Endothelial cell of umbilical vein (primary cell): ENCODE data around the gene SPRR3. TPM values are rescaled to one million over a fixed set of nuclear protein-coding genes. Genes with fewer than 3 reads are reported as not detected.

Experiments
- BruUV-seq: library from RNA; stranded (reverse); fragments of 400-500 nt; replicated peaks from 2 replicates; lab custom pipeline; 2021; lab: Mats Ljungman, UMichigan
- CTCF ChIA-PET: fragments of 300-600, 350-600 bp; sonication (Branson Sonifier 250); formaldehyde crosslinking; loops from one replicate; lab custom pipeline; 2021; ENCODE audit warnings: antibody characterized with exemption, inconsistent platforms; lab: Charles Lee
- POLR2A ChIA-PET: fragments of 300-600, 350-600 bp; sonication (Branson Sonifier 250); formaldehyde crosslinking; loops from one replicate; lab custom pipeline; 2021; ENCODE audit warnings: antibody characterized with exemption, inconsistent platforms; lab: Charles Lee
- DNase-seq: peaks from one replicate; pipeline ENCODE4 v3.0.0-alpha.2; 2011; ENCODE audit warnings: low read depth, low spot score
- FAIRE-seq: peaks from 2 replicates; lab custom pipeline; 2011; peaks lifted over from hg19 to GRCh38; lab: Jason Lieb, UNC
- H2AFZ ChIP-seq: 2 replicates; pipeline ENCODE4 v1.6.0; 2012; ENCODE audit warnings: low read depth, low read length, control low read depth, inconsistent platforms
- H3K27ac ChIP-seq: 2 replicates; pipeline ENCODE4 v1.5.1; 2011; ENCODE audit warnings: low read depth, mild to moderate bottlenecking, control low read depth, low read length, moderate library complexity; ENCODE audit not compliant: insufficient read depth
- H3K27me3 ChIP-seq, 2 experiments: 2 replicates each; pipeline versions ENCODE4 v1.6.0 to v1.6.1; 2011; ENCODE audit warnings: low read length in 2 of 2, mixed read lengths in 1 of 2; ENCODE audit not compliant: control insufficient read depth in 2 of 2, insufficient read depth in 2 of 2
- H3K36me3 ChIP-seq, 2 experiments: 2 replicates in 1 of 2; 3 replicates in 1 of 2; pipeline ENCODE4 v1.5.1; 2011; ENCODE audit warnings: low read length in 2 of 2, mild to moderate bottlenecking in 1 of 2, moderate library complexity in 1 of 2; ENCODE audit not compliant: control insufficient read depth in 2 of 2, insufficient read depth in 2 of 2; ENCODE audit errors: extremely low read depth in 1 of 2
- H3K4me1 ChIP-seq: 3 replicates; pipeline ENCODE4 v1.5.1; 2011; ENCODE audit warnings: mild to moderate bottlenecking, low read length; ENCODE audit not compliant: control insufficient read depth, insufficient read depth; ENCODE audit errors: extremely low read depth
- H3K4me2 ChIP-seq: 2 replicates; pipeline ENCODE4 v1.6.1; 2011; ENCODE audit warnings: low read length, control low read depth, mixed read lengths; ENCODE audit not compliant: insufficient read depth
- H3K4me3 ChIP-seq, 3 experiments: fragments of 200-600 bp in 1 of 3; sonication (generic), shearing (Covaris generic) in 1 of 3; replicated peaks in 1 of 3; 2 replicates each; pipeline ENCODE4 v1.5.1; 2011 to 2016; ENCODE audit warnings: control low read depth in 3 of 3, low read length in 3 of 3, mild to moderate bottlenecking in 2 of 3, inconsistent platforms in 1 of 3, low read depth in 1 of 3, moderate library complexity in 1 of 3; ENCODE audit not compliant: insufficient read depth in 1 of 3
- H3K79me2 ChIP-seq: 2 replicates; pipeline ENCODE4 v1.6.0; 2012; ENCODE audit warnings: low read length, inconsistent platforms; ENCODE audit not compliant: control insufficient read depth, insufficient read depth
- H3K9ac ChIP-seq: replicated peaks from 2 replicates; pipeline ENCODE3; 2011; ENCODE audit warnings: low read length, control low read depth; ENCODE audit not compliant: insufficient read depth; ENCODE audit errors: extremely low read depth
- H3K9me1 ChIP-seq: replicated peaks from 3 replicates; pipeline ENCODE4 v1.6.0; 2011; ENCODE audit warnings: mild to moderate bottlenecking, low read length; ENCODE audit not compliant: control insufficient read depth, insufficient read depth; ENCODE audit errors: extremely low read depth
- H3K9me3 ChIP-seq: replicated peaks from 2 replicates; pipeline ENCODE4 v1.5.1; 2012; ENCODE audit warnings: low read length, inconsistent platforms; ENCODE audit not compliant: control insufficient read depth, insufficient read depth
- H4K20me1 ChIP-seq: replicated peaks from 2 replicates; pipeline ENCODE3; 2011; ENCODE audit warnings: mild to moderate bottlenecking, low read length; ENCODE audit not compliant: control insufficient read depth, insufficient read depth; ENCODE audit errors: extremely low read depth
- EZH2 ChIP-seq: IDR thresholded peaks from 2 replicates; pipeline ENCODE4 v1.6.1; 2012; ENCODE audit warnings: borderline replicate concordance, low read depth, mild to moderate bottlenecking, moderate library complexity, low read length, inconsistent platforms; ENCODE audit not compliant: severe bottlenecking
- FOS ChIP-seq: IDR thresholded peaks from 2 replicates; pipeline ENCODE4 v1.6.1; 2011; ENCODE audit warnings: mild to moderate bottlenecking, low read length, moderate library complexity, borderline replicate concordance; ENCODE audit not compliant: insufficient read depth
- GATA2 ChIP-seq: IDR thresholded peaks from 2 replicates; pipeline ENCODE4 v1.7.0; 2011; ENCODE audit warnings: low read depth, mild to moderate bottlenecking, moderate library complexity, mixed read lengths, low read length; ENCODE audit not compliant: insufficient read length, insufficient read depth
- JUN ChIP-seq: IDR thresholded peaks from 2 replicates; pipeline ENCODE4 v1.6.1; 2011; ENCODE audit warnings: borderline replicate concordance, low read depth; ENCODE audit not compliant: insufficient read length, insufficient read depth
- MYC ChIP-seq: IDR thresholded peaks from one replicate; pipeline ENCODE4 v1.6.1; 2011; ENCODE audit warnings: mild to moderate bottlenecking, low read depth, low read length
- POLR2A ChIP-seq: IDR thresholded peaks from 2 replicates; pipeline ENCODE4 v1.6.1; 2012; ENCODE audit warnings: low read depth, mild to moderate bottlenecking, control low read depth, low read length
- POLR2AphosphoS5 ChIP-seq: IDR thresholded peaks from 2 replicates; pipeline ENCODE4 v1.6.1; 2012; ENCODE audit warnings: low read depth, mild to moderate bottlenecking, control low read depth, low read length, moderate library complexity; ENCODE audit not compliant: insufficient read depth
- dilution Hi-C: fragments of 300-500 bp; cut with MboI; formaldehyde crosslinking; loops from one replicate; pipeline ENCODE4 v1.15.0; 2019; ENCODE audit warnings: low sequenced_read_pairs; ENCODE audit not compliant: extremely low pct_ligation_motif_present
- intact Hi-C: fragments of 100-400 bp; cut with micrococcal nuclease; formaldehyde crosslinking; loops from one replicate; pipeline ENCODE4 v1.10.0; 2022
- polyA plus RNA-seq, 4 experiments: library from polyadenylated mRNA; depleted of rRNA in 3 of 4; stranded (reverse) in 3 of 4; unstranded in 1 of 4; fragments of >200 nt; gene quantifications; 2 replicates each; pipeline versions ENCODE4 v1.2.1 to v1.2.3, GENCODE V29; 2011 to 2012; ENCODE audit warnings: missing spikeins in 1 of 4
- total RNA-seq: library from RNA; stranded (reverse); gene quantifications from 2 replicates; pipeline ENCODE4 v1.2.3, GENCODE V29; 2021
- TF ChIP-seq, protein P1 (sequence below): IDR thresholded peaks from 2 replicates; pipeline ENCODE4 v1.6.1; 2011; ENCODE audit not compliant: insufficient read depth, insufficient read length
- TF ChIP-seq, protein P2 (sequence below), 2 donors: IDR thresholded peaks; 1 replicate in 1 of 2; 2 replicates in 1 of 2; pipeline ENCODE4 v1.5.1; 2011; ENCODE audit warnings: low read length in 2 of 2, mild to moderate bottlenecking in 2 of 2, moderate library complexity in 2 of 2, control low read depth in 1 of 2, inconsistent platforms in 1 of 2, low read depth in 1 of 2; ENCODE audit not compliant: insufficient read depth in 1 of 2; ENCODE audit errors: extremely low read depth in 1 of 2

Gene SPRR3
- total and polyA plus RNA-seq, 2 donors (not counting 3 experiments of a cell fraction or from before 2014, with no cell fraction given) = not detected

DNA sequence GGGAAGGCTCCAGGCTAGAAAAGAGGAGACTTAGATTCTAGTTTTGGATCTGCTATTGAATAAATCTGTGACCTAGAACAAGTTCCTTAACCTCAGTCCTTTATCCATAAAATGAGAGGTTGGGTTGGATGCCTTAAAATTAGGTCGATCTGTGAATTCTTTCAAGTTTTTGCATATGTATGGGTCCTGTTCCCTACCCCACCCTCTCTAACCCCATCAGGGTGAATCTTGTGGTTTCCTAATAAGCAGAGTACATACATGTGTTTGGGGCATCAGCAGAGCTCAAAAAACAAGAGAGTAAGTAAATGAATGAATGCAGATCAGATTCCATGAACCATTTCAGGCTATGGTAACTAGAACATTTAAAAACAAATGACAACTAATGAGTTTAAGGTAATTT is 24.9 kb upstream of the SPRR3 start:
- TF ChIP-seq EZH2 = no peak
- TF ChIP-seq, protein P1, sequence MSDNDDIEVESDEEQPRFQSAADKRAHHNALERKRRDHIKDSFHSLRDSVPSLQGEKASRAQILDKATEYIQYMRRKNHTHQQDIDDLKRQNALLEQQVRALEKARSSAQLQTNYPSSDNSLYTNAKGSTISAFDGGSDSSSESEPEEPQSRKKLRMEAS = no peak
- no peak for TF ChIP-seq FOS
- no peak for TF ChIP-seq GATA2
- no peak for TF ChIP-seq POLR2AphosphoS5
- CTCF ChIA-PET = no interaction called here
- no peaks in the 10 kb centered on the region for H3K4me1 ChIP-seq
- dilution Hi-C loops (no loop called here), intact Hi-C loops (no loop called here)
- no peaks in the 10 kb centered on the region for H3K9me3 ChIP-seq
- no peak overlapping the region for H3K4me2 ChIP-seq
- no peaks in the 10 kb centered on the region for H3K79me2 ChIP-seq
- DNase-seq (no peak), FAIRE-seq (no peak)
- H3K4me3 ChIP-seq = no peak overlapping the region
- H2AFZ ChIP-seq = no peak overlapping the region
- H3K9me1 ChIP-seq = no peaks in the 10 kb centered on the region
- POLR2A ChIA-PET = no interaction called here
- no peak overlapping the region for H3K9ac ChIP-seq
- H3K27me3 ChIP-seq = no peaks in the 10 kb centered on the region
- BruUV-seq = no TSS peak
- no peak overlapping the region for H3K27ac ChIP-seq
- H3K36me3 ChIP-seq = no peaks in the 10 kb centered on the region
- H4K20me1 ChIP-seq = no peaks in the 10 kb centered on the region

DNA sequence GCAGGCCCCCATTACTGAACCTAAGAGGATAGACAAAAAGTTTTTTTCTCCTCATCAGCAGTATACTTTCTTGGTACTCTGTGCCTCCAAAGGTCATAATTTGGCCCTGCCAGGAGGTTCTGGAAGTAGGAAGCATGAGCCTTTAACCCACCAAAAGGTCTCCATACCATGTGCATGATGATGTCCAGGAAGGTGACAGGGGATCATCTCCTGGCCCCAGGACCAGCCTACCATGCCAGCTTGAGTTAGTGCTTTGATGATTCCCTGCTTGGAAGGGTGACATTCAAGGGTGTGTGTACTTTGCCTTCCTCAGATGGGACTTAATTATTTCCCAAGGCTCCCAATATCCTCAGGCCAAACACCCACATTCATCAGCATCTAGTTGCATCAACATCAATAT is 23.9 kb upstream of the SPRR3 start:
- no peaks in the 10 kb centered on the region for H3K79me2 ChIP-seq
- H3K36me3 ChIP-seq = no peaks in the 10 kb centered on the region
- intact Hi-C loops = no loop called here
- no peak overlapping the region for H3K4me3 ChIP-seq
- H3K27ac ChIP-seq = no peak overlapping the region
- dilution Hi-C loops = no loop called here
- no peak for FAIRE-seq
- no peaks in the 10 kb centered on the region for H3K27me3 ChIP-seq
- DNase-seq = no peak
- H4K20me1 ChIP-seq = no peaks in the 10 kb centered on the region
- no peak overlapping the region for H2AFZ ChIP-seq
- ChIA-PET POLR2A (no interaction called here), CTCF (no interaction called here)
- H3K9me1 ChIP-seq = no peaks in the 10 kb centered on the region
- no peaks in the 10 kb centered on the region for H3K4me1 ChIP-seq
- no TSS peak for BruUV-seq
- no peak overlapping the region for H3K4me2 ChIP-seq
- H3K9ac ChIP-seq = no peak overlapping the region
- no peak for TF ChIP-seq POLR2A
- TF ChIP-seq FOS = no peak
- TF ChIP-seq, protein P2, sequence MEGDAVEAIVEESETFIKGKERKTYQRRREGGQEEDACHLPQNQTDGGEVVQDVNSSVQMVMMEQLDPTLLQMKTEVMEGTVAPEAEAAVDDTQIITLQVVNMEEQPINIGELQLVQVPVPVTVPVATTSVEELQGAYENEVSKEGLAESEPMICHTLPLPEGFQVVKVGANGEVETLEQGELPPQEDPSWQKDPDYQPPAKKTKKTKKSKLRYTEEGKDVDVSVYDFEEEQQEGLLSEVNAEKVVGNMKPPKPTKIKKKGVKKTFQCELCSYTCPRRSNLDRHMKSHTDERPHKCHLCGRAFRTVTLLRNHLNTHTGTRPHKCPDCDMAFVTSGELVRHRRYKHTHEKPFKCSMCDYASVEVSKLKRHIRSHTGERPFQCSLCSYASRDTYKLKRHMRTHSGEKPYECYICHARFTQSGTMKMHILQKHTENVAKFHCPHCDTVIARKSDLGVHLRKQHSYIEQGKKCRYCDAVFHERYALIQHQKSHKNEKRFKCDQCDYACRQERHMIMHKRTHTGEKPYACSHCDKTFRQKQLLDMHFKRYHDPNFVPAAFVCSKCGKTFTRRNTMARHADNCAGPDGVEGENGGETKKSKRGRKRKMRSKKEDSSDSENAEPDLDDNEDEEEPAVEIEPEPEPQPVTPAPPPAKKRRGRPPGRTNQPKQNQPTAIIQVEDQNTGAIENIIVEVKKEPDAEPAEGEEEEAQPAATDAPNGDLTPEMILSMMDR (IDR thresholded peaks at IDR 0.05; ENCODE audit: extremely low read depth in 1 of 2, insufficient read depth in 1 of 2, low read depth in 1 of 2, low read length in 2 of 2) = no peak
- TF ChIP-seq JUN = no peak
- TF ChIP-seq GATA2 = no peak
- TF ChIP-seq, protein P1 = no peak
- no peak for TF ChIP-seq MYC
- no peak for TF ChIP-seq EZH2
- TF ChIP-seq POLR2AphosphoS5 = no peak
- H3K9me3 ChIP-seq = no peaks in the 10 kb centered on the region
